ENCODE measurements around the gene ANAPC7. TPM values are rescaled to one million over a fixed set of nuclear protein-coding genes. Genes with fewer than 3 reads are reported as not detected.

ANAPC7 gene
- total RNA-seq = 31.7 and 39.9 TPM in 2 replicates

DNA sequence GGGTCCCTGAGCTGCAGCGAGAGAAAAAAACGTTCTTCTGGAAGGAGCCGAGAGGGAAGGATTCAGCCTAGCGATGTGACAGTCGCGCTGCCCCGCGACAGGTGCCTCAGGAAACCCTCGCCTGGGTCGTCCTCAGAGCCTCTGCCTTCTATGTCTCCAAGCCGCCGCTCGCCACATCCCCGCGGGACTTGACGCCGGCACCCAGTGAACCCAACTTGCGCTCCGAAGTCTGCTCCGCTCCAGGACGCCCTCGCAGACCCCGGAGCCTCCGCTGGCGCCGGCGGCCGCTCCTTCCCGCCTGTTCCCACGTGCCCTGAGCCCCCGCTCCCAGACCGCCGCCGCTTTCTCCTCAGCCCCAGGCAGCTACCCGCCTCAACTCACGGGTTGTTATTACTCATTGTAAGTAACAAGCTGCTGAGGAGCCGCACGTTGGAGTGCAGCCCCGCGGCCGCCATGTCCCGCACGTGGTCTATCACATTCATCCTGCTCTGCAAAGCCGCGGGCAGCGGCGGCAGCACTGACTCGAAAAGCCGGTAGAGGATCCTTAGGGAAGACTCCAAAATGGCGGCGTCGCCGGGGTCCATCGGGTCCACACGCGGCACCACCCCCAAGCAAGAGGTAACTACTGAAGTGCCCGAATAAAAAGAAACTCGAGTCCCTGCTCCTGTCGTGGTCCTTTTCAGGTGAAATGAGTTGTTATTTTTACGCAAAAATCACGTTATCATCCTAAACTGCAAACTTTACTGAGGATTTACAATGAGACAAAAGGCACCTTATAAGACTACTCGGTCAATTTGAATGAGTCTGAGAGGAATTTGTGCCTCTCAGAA, at the start of gene ANAPC7:
Gene ANAPC7, minus strand, starts transcription at position 563 of the 830 bp plus-strand sequence. Its CDS starts 81 bp downstream, at position 482.

DNA sequence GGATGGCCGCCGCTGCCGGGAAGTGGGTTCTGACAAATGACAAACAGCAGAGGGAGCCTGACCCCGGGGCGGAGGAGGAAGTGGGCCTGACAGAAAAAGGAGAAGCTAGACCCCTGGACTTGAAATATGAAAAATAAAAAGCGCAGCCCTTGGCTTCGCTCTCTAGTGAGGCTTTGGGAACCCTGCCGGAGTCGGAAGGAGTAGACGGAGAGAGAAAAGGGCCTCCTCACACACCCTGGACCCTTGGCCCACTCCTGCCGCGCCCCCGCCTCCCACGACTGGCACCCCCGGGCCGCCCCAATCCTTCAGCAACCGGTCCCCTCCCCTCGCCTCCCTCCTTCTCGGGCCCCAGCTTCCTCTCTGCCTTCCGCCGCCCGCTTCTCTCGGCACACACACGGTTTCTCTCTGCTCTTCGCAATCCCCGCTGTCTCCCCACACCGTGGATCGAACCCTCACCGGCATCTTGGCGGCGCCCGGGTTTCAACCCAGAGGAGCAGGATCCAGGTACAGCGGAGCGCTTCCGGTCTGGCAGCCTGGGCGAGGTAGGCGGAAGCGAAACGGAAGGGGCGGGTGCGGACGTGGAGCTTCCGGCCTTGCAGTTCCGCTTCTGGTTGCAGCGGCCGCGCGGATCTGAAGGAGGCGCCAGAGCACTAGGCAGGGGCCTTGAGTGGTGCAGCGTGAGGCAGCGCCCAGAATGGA, 46.4 kb upstream of the ANAPC7 start, which contains the start of gene ARPC3:
Gene ARPC3, minus strand, starts transcription at position 539 of the 699 bp plus-strand sequence. Its CDS starts 77 bp downstream, at position 462.

Other genes with a start within 250 kb of the ANAPC7 start
- gene ATP2A2, start 122.5 kb downstream of the ANAPC7 start, total RNA-seq = 114 and 157 TPM in 2 replicates
- gene ARPC3, start 46.6 kb upstream of the ANAPC7 start, total RNA-seq = 209 and 214 TPM in 2 replicates
- 10.0 and 15.1 TPM in 2 replicates for gene GPN3, start 64.5 kb upstream of the ANAPC7 start, total RNA-seq
- 11.2 and 14.7 TPM in 2 replicates for gene FAM216A, start 65.1 kb upstream of the ANAPC7 start, total RNA-seq
- 35.4 and 55.4 TPM in 2 replicates for gene VPS29, start 98.4 kb upstream of the ANAPC7 start, total RNA-seq
- gene RAD9B, start 98.6 kb upstream of the ANAPC7 start, total RNA-seq = 0.14 and 0.46 TPM in 2 replicates
- gene PPTC7, start 179.6 kb upstream of the ANAPC7 start, total RNA-seq = 4.5 and 5.0 TPM in 2 replicates
- 20.5 and 22.1 TPM in 2 replicates for gene TCTN1, start 210.4 kb upstream of the ANAPC7 start, total RNA-seq

All from smooth muscle cell of bladder (primary cell).